HG02970 (cell line): ENCODE results near the gene FBXO36.
A peak's percentile ranks its signal among the peaks of the same experiment; 100 is the strongest.
"Not testable (repeated sequence)": the region's sequence is repeated elsewhere in the genome, so short reads cannot be mapped to it uniquely, and the experiment has no call there.

Experiments used
- ATAC-seq: cut with Tn5 transposase; IDR thresholded peaks from one replicate; pipeline ENCODE4 v1.9.1; 2021; ENCODE audit warnings: mild to moderate bottlenecking, moderate library complexity, moderate number of reproducible peaks; ENCODE audit not compliant: unreplicated experiment, low FRiP score

Gene FBXO36

GRCh38 chr2:229955663-229956062 is 33.4 kb downstream of the FBXO36 start:
- no peak for ATAC-seq

GRCh38 chr2:229956491-229956890 is 34.2 kb downstream of the FBXO36 start:
- ATAC-seq: no peak

- not testable (repeated sequence) for ATAC-seq
Measured at GRCh38 chr2:229963596-229963995, 41.3 kb downstream of the FBXO36 start.

GRCh38 chr2:229969921-229970320 is 47.6 kb downstream of the FBXO36 start:
- no peak for ATAC-seq

GRCh38 chr2:229970406-229970805 is 48.1 kb downstream of the FBXO36 start:
- ATAC-seq: no peak

GRCh38 chr2:229971298-229971790 is 49.0 kb downstream of the FBXO36 start:
- no peak for ATAC-seq

GRCh38 chr2:229974266-229974665 is 52.0 kb downstream of the FBXO36 start:
- ATAC-seq: no peak

GRCh38 chr2:229980431-229981184 is 58.3 kb downstream of the FBXO36 start:
- no peak for ATAC-seq

GRCh38 chr2:229993236-229993635 is 70.9 kb downstream of the FBXO36 start:
- no peak for ATAC-seq

GRCh38 chr2:229996320-229996719 is 74.0 kb downstream of the FBXO36 start:
- ATAC-seq: no peak

GRCh38 chr2:229997565-229997964 is 75.3 kb downstream of the FBXO36 start:
- ATAC-seq: no peak

GRCh38 chr2:230000118-230000841 is 78.0 kb downstream of the FBXO36 start:
- peak; percentile 75 for ATAC-seq

GRCh38 chr2:230007931-230008707 is 85.8 kb downstream of the FBXO36 start:
- ATAC-seq: no peak

- no peak for ATAC-seq
Measured at GRCh38 chr2:230008708-230009066, 86.4 kb downstream of the FBXO36 start.

GRCh38 chr2:230010501-230010900 is 88.2 kb downstream of the FBXO36 start:
- no peak for ATAC-seq

- ATAC-seq: no peak
Measured at GRCh38 chr2:230011617-230012016, 89.3 kb downstream of the FBXO36 start.

- no peak for ATAC-seq
Measured at GRCh38 chr2:230012267-230012884, 90.1 kb downstream of the FBXO36 start.

GRCh38 chr2:230016844-230017243 is 94.5 kb downstream of the FBXO36 start:
- ATAC-seq: no peak

GRCh38 chr2:230018153-230018552 is 95.8 kb downstream of the FBXO36 start:
- ATAC-seq: no peak

GRCh38 chr2:230019742-230020141 is 97.4 kb downstream of the FBXO36 start:
- ATAC-seq: no peak

GRCh38 chr2:230023313-230023712 is 101.0 kb downstream of the FBXO36 start:
- no peak for ATAC-seq
